Upper lobe of left lung (tissue), 4 donors: Measurements from ENCODE around the gene GBE1.

ENCODE experiments used
- CTCF ChIP-seq, 6 experiments: fragments of 450-650 bp in 4 of 6; fragments of 200-600 bp in 2 of 6; sonication (generic) in 2 of 6; IDR thresholded peaks; one replicate each; pipeline ENCODE4 v1.5.1; 2016 to 2019; ENCODE audit warnings: antibody characterized with exemption in 6 of 6
- POLR2A ChIP-seq, 4 donors: fragments of 450-650 bp; IDR thresholded peaks; one replicate each; pipeline ENCODE4 v1.5.1; 2016 to 2017; ENCODE audit warnings: antibody characterized with exemption in 4 of 4, mild to moderate bottlenecking in 2 of 4
- POLR2AphosphoS5 ChIP-seq, 2 donors: sonication (generic); formaldehyde crosslinking; IDR thresholded peaks; one replicate each; pipeline ENCODE4 v1.5.1; 2017; ENCODE audit warnings: antibody characterized with exemption in 2 of 2

- TF ChIP-seq CTCF (IDR thresholded peaks at IDR 0.05) (no peak), POLR2A (IDR thresholded peaks at IDR 0.05) (no peak), POLR2AphosphoS5 (IDR thresholded peaks at IDR 0.05) (no peak)
These were observed 314.6 kb downstream of the GBE1 start for GRCh38 chr3:81446806-81447205.
